ENCODE results near the gene RAP1A.

Gene RAP1A

DNA sequence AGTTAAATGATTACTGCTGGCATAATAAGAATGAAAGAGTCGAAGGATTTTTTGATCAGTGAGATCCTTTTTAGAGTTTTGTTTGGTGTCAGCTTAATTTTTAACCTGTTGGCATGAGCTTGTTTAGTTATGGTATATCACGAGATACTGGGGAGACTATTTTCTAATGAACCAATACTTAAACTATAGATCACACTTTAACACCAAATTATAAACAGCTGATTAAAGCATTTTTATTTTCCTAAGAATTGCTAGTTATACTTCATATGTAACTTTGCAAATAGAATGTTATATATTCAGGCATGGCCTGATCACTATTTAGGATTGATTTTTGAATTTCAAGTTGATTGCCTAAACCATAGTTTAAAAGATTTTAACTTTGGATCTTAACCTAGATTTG is 142.1 kb downstream of the RAP1A start:
- TF ChIP-seq, protein P1, sequence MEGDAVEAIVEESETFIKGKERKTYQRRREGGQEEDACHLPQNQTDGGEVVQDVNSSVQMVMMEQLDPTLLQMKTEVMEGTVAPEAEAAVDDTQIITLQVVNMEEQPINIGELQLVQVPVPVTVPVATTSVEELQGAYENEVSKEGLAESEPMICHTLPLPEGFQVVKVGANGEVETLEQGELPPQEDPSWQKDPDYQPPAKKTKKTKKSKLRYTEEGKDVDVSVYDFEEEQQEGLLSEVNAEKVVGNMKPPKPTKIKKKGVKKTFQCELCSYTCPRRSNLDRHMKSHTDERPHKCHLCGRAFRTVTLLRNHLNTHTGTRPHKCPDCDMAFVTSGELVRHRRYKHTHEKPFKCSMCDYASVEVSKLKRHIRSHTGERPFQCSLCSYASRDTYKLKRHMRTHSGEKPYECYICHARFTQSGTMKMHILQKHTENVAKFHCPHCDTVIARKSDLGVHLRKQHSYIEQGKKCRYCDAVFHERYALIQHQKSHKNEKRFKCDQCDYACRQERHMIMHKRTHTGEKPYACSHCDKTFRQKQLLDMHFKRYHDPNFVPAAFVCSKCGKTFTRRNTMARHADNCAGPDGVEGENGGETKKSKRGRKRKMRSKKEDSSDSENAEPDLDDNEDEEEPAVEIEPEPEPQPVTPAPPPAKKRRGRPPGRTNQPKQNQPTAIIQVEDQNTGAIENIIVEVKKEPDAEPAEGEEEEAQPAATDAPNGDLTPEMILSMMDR (IDR thresholded peaks at IDR 0.05; ENCODE audit: low read depth, low read length): no peak
- TF ChIP-seq, protein P2, sequence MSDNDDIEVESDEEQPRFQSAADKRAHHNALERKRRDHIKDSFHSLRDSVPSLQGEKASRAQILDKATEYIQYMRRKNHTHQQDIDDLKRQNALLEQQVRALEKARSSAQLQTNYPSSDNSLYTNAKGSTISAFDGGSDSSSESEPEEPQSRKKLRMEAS (IDR thresholded peaks at IDR 0.05; ENCODE audit: low read depth, low read length): no peak
- TF ChIP-seq MYC (IDR thresholded peaks at IDR 0.05; ENCODE audit: low read depth, low read length) (no peak), POLR2A (IDR thresholded peaks at IDR 0.05; ENCODE audit: extremely low read depth, insufficient read length) (no peak)
- no peak for DNase-seq (ENCODE audit: low read depth)
- no peak overlapping the region for H3K4me3 ChIP-seq (ENCODE audit: low read depth, low read length)

DNA sequence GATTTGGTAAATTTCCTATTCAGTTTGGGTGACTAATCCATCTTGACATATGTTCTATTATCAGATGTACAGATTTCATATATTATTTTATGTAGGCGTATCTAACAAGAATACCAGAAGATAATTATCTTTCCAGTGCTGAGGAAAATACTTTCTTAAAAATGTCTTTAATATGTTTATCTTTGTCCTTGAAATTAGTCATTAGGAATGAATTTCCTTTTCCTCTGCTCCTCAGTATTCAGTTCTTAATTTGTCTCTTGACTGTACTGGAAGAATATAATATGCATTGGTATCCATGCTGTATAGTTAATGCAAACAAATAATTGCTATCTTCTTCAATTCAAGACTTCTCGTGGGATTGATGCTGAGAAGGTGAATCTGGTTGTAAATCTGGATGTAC is 142.7 kb downstream of the RAP1A start:
- TF ChIP-seq, protein P1 (IDR thresholded peaks at IDR 0.05; ENCODE audit: low read depth, low read length): no peak
- TF ChIP-seq, protein P2 (IDR thresholded peaks at IDR 0.05; ENCODE audit: low read depth, low read length): no peak
- no peak for TF ChIP-seq MYC (IDR thresholded peaks at IDR 0.05; ENCODE audit: low read depth, low read length)
- TF ChIP-seq POLR2A (IDR thresholded peaks at IDR 0.05; ENCODE audit: extremely low read depth, insufficient read length): no peak
- no peak overlapping the region for H3K4me3 ChIP-seq (ENCODE audit: low read depth, low read length)
- DNase-seq (ENCODE audit: low read depth): no peak

Measured in NB4 (cell line).